C4-2B (cell line): ENCODE results near the gene OR4K1.
"Not testable (repeated sequence)": the region's sequence is repeated elsewhere in the genome, so short reads cannot be mapped to it uniquely, and the experiment has no call there.

ENCODE experiments used
- H3K27ac ChIP-seq: fragments of 450-650 bp; 2 replicates; pipeline ENCODE4 v1.5.1; 2017
- CTCF ChIP-seq: fragments of 450-650 bp; conservative IDR thresholded peaks from 2 replicates; pipeline ENCODE4 v1.5.1; 2017; ENCODE audit warnings: mild to moderate bottlenecking
- ZFX ChIP-seq: fragments of 450-650 bp; IDR thresholded peaks from 2 replicates; pipeline ENCODE4 v1.6.1; 2017

The OR4K1 gene

GRCh38 chr14:19917955-19918518, 12.7 kb upstream of the OR4K1 start:
- TF ChIP-seq ZFX (no peak), CTCF (no peak)
- H3K27ac ChIP-seq: no peak overlapping the region

- H3K27ac ChIP-seq: no peak overlapping the region
- TF ChIP-seq CTCF (no peak), ZFX (no peak)
Measured at GRCh38 chr14:19918553-19919264, 12.0 kb upstream of the OR4K1 start.

- TF ChIP-seq ZFX (no peak), CTCF (no peak)
- no peak within 1 kb of the TSS for H3K27ac ChIP-seq
Measured at GRCh38 chr14:19920021-19920657, 10.6 kb upstream of the OR4K1 start, which contains the start of gene OR4K5. TSS of gene OR4K5 (plus strand) at chr14:19920607. CDS start at chr14:19920607, 0 bp downstream.

- TF ChIP-seq CTCF (no peak), ZFX (no peak)
- H3K27ac ChIP-seq: no peak overlapping the region
Measured at GRCh38 chr14:19941668-19942067, 11.0 kb downstream of the OR4K1 start.

- H3K27ac ChIP-seq: no peak overlapping the region
- peak; percentile 44 for TF ChIP-seq CTCF
- TF ChIP-seq ZFX: no peak
Measured at GRCh38 chr14:19947413-19948090, 16.8 kb downstream of the OR4K1 start.

GRCh38 chr14:19949218-19949617, 18.5 kb downstream of the OR4K1 start:
- TF ChIP-seq ZFX (no peak), CTCF (no peak)
- H3K27ac ChIP-seq: no peak overlapping the region

GRCh38 chr14:19969735-19970134, 39.0 kb downstream of the OR4K1 start:
- H3K27ac ChIP-seq: not testable (repeated sequence)
